GM19025 (cell line): ENCODE data around the gene AMN.

ENCODE experiments used
- ATAC-seq: cut with Tn5 transposase; IDR thresholded peaks from one replicate; pipeline ENCODE4 v1.9.1; 2021; ENCODE audit warnings: mild to moderate bottlenecking, low read depth, moderate library complexity; ENCODE audit not compliant: unreplicated experiment

AMN gene

GRCh38 chr14:102962111-102962627, 39.7 kb downstream of the AMN start:
- ATAC-seq: no peak

GRCh38 chr14:102964152-102964730, 41.8 kb downstream of the AMN start:
- no peak for ATAC-seq

GRCh38 chr14:102965282-102965681, 42.8 kb downstream of the AMN start:
- no peak for ATAC-seq

GRCh38 chr14:102965971-102966655, 43.6 kb downstream of the AMN start:
- no peak for ATAC-seq

GRCh38 chr14:102966681-102967505, 44.4 kb downstream of the AMN start:
- no peak for ATAC-seq

- no peak for ATAC-seq
Observed at GRCh38 chr14:102967506-102967795, 45.0 kb downstream of the AMN start.

GRCh38 chr14:102968306-102968705, 45.8 kb downstream of the AMN start:
- no peak for ATAC-seq

- ATAC-seq: no peak
Observed at GRCh38 chr14:102969060-102969791, 46.8 kb downstream of the AMN start.

- no peak for ATAC-seq
Observed at GRCh38 chr14:102969901-102970300, 47.4 kb downstream of the AMN start.

GRCh38 chr14:102970496-102970895, 48.0 kb downstream of the AMN start:
- no peak for ATAC-seq

- ATAC-seq: no peak
Observed at GRCh38 chr14:102971314-102971713, 48.9 kb downstream of the AMN start.

- ATAC-seq: no peak
Observed at GRCh38 chr14:102971836-102972606, 49.6 kb downstream of the AMN start.

- no peak for ATAC-seq
Observed at GRCh38 chr14:102973706-102974285, 51.3 kb downstream of the AMN start.

- no peak for ATAC-seq
Observed at GRCh38 chr14:102975662-102976061, 53.2 kb downstream of the AMN start.

- no peak for ATAC-seq
Observed at GRCh38 chr14:102977475-102977874, 55.0 kb downstream of the AMN start.

GRCh38 chr14:102979406-102979805, 56.9 kb downstream of the AMN start:
- no peak for ATAC-seq

- ATAC-seq: no peak
Observed at GRCh38 chr14:102980409-102980810, 57.9 kb downstream of the AMN start.
